HG02885 (cell line): ENCODE results near the gene RTEL1.

ENCODE experiments used
- ATAC-seq: cut with Tn5 transposase; IDR thresholded peaks from one replicate; pipeline ENCODE4 v1.9.1; 2021; ENCODE audit warnings: mild to moderate bottlenecking; ENCODE audit not compliant: unreplicated experiment, poor library complexity

The RTEL1 gene

DNA sequence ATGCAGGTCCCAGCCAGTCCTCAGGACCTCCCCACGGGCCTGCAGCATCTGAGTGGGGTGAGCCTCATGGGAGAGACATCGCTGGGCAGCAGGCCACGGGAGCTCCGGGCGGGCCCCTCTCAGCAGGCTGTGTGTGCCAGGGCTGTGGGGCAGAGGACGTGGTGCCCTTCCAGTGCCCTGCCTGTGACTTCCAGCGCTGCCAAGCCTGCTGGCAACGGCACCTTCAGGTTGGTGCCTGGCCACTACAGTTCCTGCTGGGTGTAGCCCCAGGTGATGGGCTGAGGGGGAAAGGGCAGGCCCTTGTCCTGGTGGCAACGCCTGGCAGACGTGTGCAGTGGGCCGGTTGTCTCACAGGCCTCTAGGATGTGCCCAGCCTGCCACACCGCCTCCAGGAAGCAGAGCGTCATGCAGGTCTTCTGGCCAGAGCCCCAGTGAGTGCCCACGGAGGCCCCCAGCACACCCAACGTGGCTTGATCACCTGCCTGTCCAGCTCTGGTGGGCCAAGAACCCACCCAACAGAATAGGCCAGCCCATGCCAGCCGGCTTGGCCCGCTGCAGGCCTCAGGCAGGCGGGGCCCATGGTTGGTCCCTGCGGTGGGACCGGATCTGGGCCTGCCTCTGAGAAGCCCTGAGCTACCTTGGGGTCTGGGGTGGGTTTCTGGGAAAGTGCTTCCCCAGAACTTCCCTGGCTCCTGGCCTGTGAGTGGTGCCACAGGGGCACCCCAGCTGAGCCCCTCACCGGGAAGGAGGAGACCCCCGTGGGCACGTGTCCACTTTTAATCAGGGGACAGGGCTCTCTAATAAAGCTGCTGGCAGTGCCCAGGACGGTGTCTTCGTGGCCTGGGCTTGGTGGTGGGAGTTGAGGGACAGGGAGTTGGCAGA is 37.6 kb downstream of the RTEL1 start:
- ATAC-seq, result no peak

DNA sequence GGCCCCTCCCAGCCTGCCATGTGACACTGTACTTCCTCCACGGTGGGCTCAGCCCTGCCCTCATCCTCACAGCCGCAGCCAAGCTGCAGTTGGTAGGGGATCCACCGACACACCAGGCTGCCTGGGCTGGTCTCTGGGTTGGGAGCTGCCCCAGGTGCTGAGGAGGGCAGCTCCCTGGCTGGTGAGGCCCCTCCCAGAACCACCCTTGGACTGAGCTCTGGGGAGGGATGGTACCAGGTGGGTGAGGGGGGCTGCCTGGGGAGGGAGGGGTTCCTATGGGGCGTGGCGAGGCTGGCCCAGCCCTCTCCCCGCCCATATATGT is 38.2 kb downstream of the RTEL1 start:
- ATAC-seq, result no peak

DNA sequence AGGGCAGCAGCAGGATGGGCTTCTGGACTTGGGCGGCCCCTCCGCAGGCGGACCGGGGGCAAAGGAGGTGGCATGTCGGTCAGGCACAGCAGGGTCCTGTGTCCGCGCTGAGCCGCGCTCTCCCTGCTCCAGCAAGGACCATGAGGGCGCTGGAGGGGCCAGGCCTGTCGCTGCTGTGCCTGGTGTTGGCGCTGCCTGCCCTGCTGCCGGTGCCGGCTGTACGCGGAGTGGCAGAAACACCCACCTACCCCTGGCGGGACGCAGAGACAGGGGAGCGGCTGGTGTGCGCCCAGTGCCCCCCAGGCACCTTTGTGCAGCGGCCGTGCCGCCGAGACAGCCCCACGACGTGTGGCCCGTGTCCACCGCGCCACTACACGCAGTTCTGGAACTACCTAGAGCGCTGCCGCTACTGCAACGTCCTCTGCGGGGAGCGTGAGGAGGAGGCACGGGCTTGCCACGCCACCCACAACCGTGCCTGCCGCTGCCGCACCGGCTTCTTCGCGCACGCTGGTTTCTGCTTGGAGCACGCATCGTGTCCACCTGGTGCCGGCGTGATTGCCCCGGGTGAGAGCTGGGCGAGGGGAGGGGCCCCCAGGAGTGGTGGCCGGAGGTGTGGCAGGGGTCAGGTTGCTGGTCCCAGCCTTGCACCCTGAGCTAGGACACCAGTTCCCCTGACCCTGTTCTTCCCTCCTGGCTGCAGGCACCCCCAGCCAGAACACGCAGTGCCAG is 38.7 kb downstream of the RTEL1 start, which contains the start of gene TNFRSF6B:
TSS of gene TNFRSF6B (plus strand) at position 25 of the 729 bp plus-strand sequence. CDS start at position 141, 116 bp downstream.
- no peak for ATAC-seq

DNA sequence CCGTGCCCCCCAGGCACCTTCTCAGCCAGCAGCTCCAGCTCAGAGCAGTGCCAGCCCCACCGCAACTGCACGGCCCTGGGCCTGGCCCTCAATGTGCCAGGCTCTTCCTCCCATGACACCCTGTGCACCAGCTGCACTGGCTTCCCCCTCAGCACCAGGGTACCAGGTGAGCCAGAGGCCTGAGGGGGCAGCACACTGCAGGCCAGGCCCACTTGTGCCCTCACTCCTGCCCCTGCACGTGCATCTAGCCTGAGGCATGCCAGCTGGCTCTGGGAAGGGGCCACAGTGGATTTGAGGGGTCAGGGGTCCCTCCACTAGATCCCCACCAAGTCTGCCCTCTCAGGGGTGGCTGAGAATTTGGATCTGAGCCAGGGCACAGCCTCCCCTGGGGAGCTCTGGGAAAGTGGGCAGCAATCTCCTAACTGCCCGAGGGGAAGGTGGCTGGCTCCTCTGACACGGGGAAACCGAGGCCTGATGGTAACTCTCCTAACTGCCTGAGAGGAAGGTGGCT is 39.3 kb downstream of the RTEL1 start:
- ATAC-seq, result no peak

GRCh38 chr20:63697868-63698545 is 39.9 kb downstream of the RTEL1 start:
- no peak for ATAC-seq

DNA sequence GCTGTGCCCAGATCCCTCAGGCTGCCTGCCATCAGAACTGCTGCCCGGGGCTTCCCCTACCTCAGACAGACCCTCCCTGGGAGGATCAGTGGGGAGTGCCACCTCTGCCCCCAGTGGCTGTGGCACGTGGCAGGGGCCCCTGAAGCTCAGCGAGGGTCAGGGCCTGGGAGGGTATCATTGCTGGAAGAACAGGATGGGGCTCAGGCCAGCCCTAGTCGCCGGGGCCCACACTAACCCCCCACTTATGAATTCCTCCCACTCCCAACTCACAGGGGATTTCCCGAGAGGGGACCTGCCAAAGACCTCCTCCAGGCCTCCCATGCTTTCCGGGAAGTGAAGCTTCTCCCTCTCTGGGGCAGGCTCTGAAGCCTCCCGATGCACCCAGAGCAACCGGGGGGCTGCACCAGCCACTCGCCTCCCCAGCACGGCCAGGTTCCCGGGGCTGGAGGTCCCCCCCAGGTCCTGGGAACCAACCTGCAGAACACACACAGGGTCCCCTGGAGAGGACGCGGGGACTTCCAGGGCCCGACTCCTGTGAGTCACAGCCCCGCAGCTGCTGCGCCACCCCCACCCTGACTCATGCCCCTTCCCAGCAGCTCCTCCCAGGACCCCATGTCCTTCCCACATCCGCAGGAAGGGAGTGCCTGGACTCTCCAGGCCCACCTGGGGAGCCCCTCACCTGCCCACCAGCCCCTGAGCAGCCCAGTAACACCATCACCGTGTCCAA is 40.8 kb downstream of the RTEL1 start:
- ATAC-seq, result no peak

DNA sequence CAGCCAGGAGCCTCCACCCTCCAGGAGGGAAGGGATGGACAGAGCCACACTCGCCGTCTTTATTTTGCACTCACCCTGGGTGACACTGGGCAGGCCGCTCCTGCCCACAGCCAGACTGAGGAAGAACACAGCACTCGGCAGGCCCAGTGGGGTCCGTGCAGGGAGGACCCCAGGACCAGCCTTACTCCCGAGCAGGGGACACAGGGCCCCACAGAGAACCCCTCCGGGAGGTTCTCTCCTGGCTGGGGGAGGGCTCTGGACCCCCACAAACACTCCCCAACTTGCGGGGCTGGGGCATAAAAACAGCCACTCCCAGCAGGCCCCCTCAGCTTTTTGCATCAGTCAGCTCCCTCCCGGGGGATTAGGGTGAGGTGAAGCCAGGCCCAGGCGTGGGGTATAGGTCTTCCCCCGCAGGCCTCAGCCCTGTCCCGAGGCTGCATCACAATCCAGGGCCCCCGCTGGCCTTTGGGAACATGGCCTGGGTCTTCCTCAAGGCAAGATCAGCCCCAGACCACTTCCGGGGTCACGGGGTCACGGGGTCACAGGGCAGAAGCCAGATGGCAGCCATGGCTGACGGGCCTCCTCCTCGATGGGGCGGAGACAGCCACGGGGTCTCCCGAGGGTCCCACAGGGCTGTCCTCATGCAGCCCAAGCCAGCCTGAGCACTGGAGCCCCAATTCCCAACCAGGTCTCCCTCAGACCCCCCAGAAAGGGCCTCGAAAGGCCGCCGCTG is 41.5 kb downstream of the RTEL1 start:
- ATAC-seq, result no peak

DNA sequence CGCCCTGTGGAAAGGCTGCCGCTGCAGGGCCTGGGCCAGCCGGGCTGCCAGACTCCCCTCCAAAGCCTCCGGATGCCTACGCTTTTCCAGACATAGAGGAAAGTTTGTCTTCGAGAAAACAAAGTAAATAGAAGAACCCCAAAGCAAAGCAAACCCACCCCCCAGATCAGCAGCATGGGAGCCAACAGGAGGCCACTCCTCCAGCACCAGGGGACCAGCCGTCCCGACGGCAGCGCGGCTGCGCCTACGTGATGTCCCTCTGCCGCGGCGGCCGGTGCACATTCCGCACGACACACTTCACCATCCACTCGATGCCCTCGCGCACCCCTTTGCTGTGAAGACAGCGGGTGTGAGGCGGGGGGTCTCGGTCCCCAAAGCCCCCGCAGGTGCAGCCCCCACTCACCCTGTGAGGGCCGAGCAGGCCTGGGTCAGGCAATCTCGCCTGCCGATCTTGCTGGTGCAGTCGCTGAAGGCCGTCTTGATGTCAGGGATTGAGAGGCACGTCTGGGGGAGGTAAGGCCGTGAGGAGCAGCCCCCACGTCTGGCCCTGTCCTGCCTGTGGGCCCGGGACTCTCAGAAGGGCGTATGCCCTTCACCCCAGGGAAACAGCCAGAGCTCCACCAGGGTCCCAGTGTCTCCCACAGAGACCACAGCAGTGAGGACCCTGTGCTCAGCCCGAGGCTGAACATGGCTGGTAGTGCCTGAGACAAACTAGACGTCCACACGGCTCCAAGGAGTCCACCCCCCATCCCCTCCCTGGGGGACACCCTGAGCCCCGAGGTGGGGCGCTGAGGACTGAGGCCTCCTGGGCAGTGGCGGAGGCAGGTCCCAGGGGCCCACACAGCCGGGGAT is 42.3 kb downstream of the RTEL1 start:
- ATAC-seq, result no peak

- no peak for ATAC-seq
These were observed 42.9 kb downstream of the RTEL1 start for GRCh38 chr20:63701051-63701328.

- ATAC-seq, result no peak
These were observed 43.4 kb downstream of the RTEL1 start for GRCh38 chr20:63701329-63702035.

DNA sequence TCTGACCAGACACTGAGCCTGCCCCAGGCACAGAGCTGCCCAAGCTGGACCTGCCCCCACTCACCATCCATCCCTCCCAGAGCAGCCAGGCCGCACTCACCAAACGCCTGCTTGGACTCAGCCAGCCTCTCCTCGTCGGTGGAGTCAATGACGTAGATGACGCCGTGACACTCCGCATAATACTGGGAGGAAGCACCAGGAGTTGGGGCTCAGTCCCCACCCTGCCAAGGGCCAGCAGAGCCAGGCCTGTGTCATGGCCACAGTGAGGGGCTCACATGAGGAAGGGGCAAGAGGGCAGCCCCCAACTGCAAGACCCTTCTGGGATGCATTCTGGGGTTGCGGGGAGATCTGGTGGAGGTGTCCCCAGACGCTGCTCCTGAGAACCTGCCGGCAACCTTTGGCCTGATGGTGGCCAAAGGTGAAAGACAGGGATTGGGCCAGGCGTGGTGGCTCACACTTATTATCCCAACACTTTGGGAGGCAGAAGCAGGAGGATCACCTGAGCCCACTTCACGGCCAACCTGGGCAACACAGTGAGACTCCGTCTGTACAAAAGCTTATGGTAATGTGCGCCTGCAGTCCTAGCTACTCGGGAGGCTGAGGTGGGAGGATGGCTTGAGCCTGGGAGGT is 44.0 kb downstream of the RTEL1 start:
- no peak for ATAC-seq

DNA sequence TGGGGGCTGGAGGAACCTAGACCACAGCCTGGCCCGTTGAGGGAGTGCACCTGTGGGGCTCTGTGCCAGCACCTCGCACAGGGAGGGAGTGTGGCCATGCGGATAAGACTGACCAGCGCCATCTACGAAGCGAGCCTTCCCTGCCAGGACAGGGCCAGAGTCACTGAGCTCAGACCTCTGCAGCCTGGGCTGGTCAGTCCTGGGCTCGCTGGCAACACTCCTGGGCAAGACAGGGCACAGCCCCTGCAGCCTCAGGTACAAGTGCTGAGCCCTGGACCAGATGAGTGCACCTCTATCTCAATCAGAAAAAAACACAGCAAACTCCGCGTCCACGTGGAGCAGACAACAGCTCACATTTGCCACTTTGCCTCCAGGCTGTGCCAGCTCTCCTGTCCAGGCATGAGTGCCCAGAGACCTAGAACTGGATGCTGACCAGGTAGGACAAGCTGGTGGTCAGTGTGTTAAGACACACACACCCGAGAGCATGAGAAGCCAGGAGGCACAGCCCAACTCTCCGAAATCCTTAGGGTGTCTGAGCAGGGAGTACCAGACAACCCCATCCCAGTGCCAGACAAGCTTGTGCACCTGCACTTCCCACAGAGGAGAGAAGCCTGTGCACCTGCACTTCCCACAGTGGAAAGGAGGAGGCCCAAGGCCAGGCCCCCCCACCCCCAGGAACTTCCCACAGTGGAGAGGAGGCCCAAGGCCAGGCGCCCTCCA is 44.8 kb downstream of the RTEL1 start:
- no peak for ATAC-seq

DNA sequence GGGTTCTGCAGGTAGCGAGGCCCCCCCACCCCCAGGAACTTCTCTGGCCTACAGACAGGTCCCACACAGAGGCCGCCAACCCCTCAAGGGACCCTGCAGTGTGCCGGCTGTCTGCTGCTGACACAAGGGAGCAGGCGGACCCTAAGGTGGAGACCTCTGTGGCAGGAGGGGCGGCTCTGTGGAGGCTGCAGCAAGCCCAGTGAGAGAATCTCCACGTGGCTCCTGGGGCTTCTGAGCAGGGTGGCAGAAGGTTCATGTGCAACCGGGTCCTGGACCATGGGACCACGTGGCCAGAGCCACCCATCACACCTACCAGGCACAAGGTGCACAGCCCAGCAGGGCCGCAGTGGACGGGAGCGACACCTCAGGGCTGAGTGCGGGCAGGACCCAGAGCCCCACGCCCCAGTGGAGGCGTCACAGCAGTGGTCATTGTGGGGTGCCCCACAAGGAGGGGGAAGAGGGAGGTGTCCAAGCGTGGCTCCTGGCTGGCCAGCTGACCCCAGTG is 45.4 kb downstream of the RTEL1 start:
- ATAC-seq, result no peak

- ATAC-seq, result no peak
These were observed 46.0 kb downstream of the RTEL1 start for GRCh38 chr20:63703976-63704748.

DNA sequence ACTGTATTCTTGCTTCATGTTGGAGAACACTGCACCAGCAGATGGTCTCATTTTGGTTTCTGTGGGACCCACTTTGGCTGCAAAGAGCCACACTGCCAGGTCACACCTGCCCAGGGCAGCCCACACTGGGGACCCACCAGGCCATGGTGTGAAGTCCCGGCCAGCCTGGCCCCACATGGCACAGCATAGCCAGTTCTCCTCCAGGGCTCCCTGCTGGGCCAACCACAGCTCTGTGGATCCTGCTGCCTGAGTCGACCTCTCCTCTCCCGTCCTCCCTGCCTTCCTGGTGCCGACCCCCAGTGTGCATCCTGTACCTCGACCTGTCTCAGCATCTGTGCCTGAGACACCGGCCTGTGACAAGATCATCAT is 46.6 kb downstream of the RTEL1 start:
- ATAC-seq, result no peak

DNA sequence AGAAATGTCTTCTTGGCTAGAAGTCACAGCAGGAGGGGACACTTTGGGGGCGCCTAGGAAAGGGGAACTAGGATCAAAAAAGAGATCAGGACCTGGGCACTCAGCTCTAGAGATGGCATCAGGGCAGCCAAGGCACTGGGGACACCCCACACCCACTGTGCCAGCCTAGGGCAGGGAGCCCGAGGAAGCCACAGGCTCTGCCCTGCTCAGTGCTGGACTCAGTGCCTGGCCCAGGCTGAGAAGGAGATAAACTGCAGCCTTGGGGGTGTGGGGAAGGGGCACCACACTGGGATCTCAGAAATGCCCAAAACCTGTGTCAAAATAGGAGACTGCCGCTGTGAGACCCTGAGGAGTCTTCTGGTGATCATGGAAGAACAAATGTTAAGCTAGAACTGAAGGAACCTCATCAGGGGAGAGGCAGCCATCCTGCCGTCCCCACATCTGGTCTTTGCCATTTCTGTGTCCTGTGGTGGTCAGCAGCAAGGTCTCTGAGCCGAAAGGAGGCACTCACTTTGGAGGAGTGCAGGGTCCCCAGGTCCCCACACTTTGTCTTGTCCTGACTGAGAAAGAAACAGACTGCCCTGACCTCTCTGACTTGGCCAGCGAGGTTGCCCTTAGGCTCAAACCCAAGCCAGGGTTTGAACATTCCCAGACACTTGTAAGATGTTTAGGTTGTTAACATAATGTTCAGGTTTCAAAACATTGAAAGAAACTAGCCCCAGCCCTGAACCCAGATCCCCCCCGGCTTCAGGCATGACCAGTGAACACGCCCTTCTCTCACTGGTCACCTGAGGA is 47.3 kb downstream of the RTEL1 start:
- ATAC-seq, result no peak
